Measurements from ENCODE around the gene TBC1D22A. TPM values are rescaled to one million over a fixed set of nuclear protein-coding genes. Genes with fewer than 3 reads are reported as not detected.
A peak's percentile ranks its signal among the peaks of the same experiment; 100 is the strongest.

Gene TBC1D22A
- total RNA-seq, 1 experiment from 2014 or later, result 20.9 TPM

- TF ChIP-seq, protein P1, sequence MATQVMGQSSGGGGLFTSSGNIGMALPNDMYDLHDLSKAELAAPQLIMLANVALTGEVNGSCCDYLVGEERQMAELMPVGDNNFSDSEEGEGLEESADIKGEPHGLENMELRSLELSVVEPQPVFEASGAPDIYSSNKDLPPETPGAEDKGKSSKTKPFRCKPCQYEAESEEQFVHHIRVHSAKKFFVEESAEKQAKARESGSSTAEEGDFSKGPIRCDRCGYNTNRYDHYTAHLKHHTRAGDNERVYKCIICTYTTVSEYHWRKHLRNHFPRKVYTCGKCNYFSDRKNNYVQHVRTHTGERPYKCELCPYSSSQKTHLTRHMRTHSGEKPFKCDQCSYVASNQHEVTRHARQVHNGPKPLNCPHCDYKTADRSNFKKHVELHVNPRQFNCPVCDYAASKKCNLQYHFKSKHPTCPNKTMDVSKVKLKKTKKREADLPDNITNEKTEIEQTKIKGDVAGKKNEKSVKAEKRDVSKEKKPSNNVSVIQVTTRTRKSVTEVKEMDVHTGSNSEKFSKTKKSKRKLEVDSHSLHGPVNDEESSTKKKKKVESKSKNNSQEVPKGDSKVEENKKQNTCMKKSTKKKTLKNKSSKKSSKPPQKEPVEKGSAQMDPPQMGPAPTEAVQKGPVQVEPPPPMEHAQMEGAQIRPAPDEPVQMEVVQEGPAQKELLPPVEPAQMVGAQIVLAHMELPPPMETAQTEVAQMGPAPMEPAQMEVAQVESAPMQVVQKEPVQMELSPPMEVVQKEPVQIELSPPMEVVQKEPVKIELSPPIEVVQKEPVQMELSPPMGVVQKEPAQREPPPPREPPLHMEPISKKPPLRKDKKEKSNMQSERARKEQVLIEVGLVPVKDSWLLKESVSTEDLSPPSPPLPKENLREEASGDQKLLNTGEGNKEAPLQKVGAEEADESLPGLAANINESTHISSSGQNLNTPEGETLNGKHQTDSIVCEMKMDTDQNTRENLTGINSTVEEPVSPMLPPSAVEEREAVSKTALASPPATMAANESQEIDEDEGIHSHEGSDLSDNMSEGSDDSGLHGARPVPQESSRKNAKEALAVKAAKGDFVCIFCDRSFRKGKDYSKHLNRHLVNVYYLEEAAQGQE (IDR thresholded peaks at IDR 0.05; ENCODE audit: low read depth), result no peak
- peak; percentile 64 for TF ChIP-seq YY1 (IDR thresholded peaks at IDR 0.05; ENCODE audit: extremely low read depth, insufficient replicate concordance, low read depth, low read length)
- no peak for TF ChIP-seq ATF3 (IDR thresholded peaks at IDR 0.05)
- peak; percentile 68 for TF ChIP-seq EGR1 (IDR thresholded peaks at IDR 0.05; ENCODE audit: low read depth)
- no peak for TF ChIP-seq EZH2phosphoT487 (IDR thresholded peaks at IDR 0.05; ENCODE audit: borderline replicate concordance)
- TF ChIP-seq ZNF274 (IDR thresholded peaks at IDR 0.05; ENCODE audit: low read depth, low read length), result no peak
These were observed at the start of gene TBC1D22A (continued) for GRCh38 chr22:46762238-46763050.

DNA sequence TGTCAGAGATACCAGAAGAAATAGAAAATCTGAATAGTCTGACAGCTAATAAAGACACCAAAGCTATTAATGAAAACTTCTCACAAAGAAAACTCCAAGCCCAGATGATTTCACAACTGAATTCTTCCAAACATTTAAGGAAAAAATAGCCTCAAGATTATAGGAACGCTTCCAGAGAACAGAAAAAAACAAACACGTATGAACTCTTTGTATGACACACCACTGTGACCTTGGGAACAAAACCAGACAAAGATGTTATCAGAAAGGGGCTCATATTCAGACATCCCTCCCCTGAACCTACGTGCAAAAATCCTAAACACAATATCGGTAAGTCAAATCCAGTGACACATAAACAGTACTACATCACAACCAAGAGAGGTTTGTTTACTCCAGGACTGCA, 47.9 kb upstream of the TBC1D22A start:
- Histone ChIP-seq H3K27ac (ENCODE audit: low read depth, low read length) (no peak overlapping the region), H3K9me2 (ENCODE audit: insufficient read depth) (no peaks in the 10 kb centered on the region), H3K4me2 (ENCODE audit: low read length) (no peak overlapping the region), H3K27me3 (ENCODE audit: insufficient read depth, low read length) (no peaks in the 10 kb centered on the region), H3K9ac (ENCODE audit: low read length) (no peak overlapping the region), H3K79me2 (ENCODE audit: insufficient read depth, low read length) (no peaks in the 10 kb centered on the region), H3K36me3 (ENCODE audit: control insufficient read depth in 1 of 2, insufficient read depth in 2 of 2, low read length in 2 of 2) (peaks cover 9 to 24% of the 10 kb centered on the region in 2 experiments), H3K9me3 (ENCODE audit: control insufficient read depth in 1 of 2, insufficient read depth in 1 of 2, low read depth in 1 of 2, low read length in 2 of 2) (no peaks in the 10 kb centered on the region), H4K20me1 (ENCODE audit: insufficient read depth) (no peaks in the 10 kb centered on the region), H3K4me3 (replicated peaks in 1 of 2; ENCODE audit: low read depth in 1 of 2, low read length in 2 of 2) (no peak overlapping the region), H2AFZ (ENCODE audit: low read depth, low read length, poor library complexity, severe bottlenecking) (no peak overlapping the region), H3K4me1 (ENCODE audit: control insufficient read depth in 1 of 2, insufficient read depth in 2 of 2, low read length in 2 of 2) (no peaks in the 10 kb centered on the region)
- RAD21 ChIA-PET (ENCODE audit: low non-redundant PET in 1 of 2, low total read pairs in 2 of 2, uncharacterized antibody in 2 of 2, unreplicated experiment in 2 of 2), result no interaction called here
- no TSS peak for BruUV-seq (replicated peaks)
- intact Hi-C loops (cut with micrococcal nuclease), result no loop called here
- POLR2A ChIA-PET, result no interaction called here
- ATAC-seq (no peak), DNase-seq (ENCODE audit: low read depth, low spot score) (no peak)
- CTCF ChIA-PET, result no interaction called here
- TF ChIP-seq CBX3 (IDR thresholded peaks at IDR 0.05; ENCODE audit: low read depth) (no peak), FOSL1 (IDR thresholded peaks at IDR 0.05; ENCODE audit: low read depth) (no peak), SIN3A (IDR thresholded peaks at IDR 0.05; ENCODE audit: low read depth) (no peak), ZNF274 (IDR thresholded peaks at IDR 0.05; ENCODE audit: low read depth, low read length) (no peak), TCF7L2 (IDR thresholded peaks at IDR 0.05; ENCODE audit: borderline replicate concordance, extremely low read depth, insufficient read depth, insufficient read length) (no peak), ELF1 (IDR thresholded peaks at IDR 0.05; ENCODE audit: borderline replicate concordance, low read depth) (no peak), SP1 (IDR thresholded peaks at IDR 0.05; ENCODE audit: low read depth) (no peak), RAD21 (IDR thresholded peaks at IDR 0.05; ENCODE audit: low read depth) (no peak), CTCF (IDR thresholded peaks at IDR 0.05 in 2 of 3, conservative IDR thresholded peaks at IDR 0.05 in 1 of 3; ENCODE audit: borderline replicate concordance in 1 of 3, insufficient read depth in 1 of 3, low read depth in 2 of 3, low read length in 2 of 3) (no peak), EGR1 (IDR thresholded peaks at IDR 0.05; ENCODE audit: low read depth) (no peak), EZH2 (IDR thresholded peaks at IDR 0.05) (no peak), YY1 (IDR thresholded peaks at IDR 0.05; ENCODE audit: extremely low read depth, insufficient replicate concordance, low read depth, low read length) (no peak), JUND (IDR thresholded peaks at IDR 0.05) (no peak), POLR2AphosphoS5 (IDR thresholded peaks at IDR 0.05; ENCODE audit: low read depth, low read length) (no peak), ATF3 (IDR thresholded peaks at IDR 0.05) (no peak), POLR2A (IDR thresholded peaks at IDR 0.05; ENCODE audit: borderline replicate concordance, extremely low read depth, insufficient read depth, insufficient read length) (no peak)
- TF ChIP-seq, protein P2, sequence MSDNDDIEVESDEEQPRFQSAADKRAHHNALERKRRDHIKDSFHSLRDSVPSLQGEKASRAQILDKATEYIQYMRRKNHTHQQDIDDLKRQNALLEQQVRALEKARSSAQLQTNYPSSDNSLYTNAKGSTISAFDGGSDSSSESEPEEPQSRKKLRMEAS (IDR thresholded peaks at IDR 0.05), result no peak
